HepG2 (cell line): Measurements from ENCODE around the gene RIC3. TPM values are rescaled to one million over a fixed set of nuclear protein-coding genes. Genes with fewer than 3 reads are reported as not detected.

Experiments used
- ATAC-seq: fragments of 200-7000 bp; cut with Tn5 transposase; 3 replicates; pipeline ENCODE4 v1.9.1; 2020; ENCODE audit warnings: mild to moderate bottlenecking, moderate library complexity
- BruUV-seq: library from RNA; stranded (reverse); fragments of 400-500 nt; replicated peaks from 2 replicates; lab custom pipeline; 2021; lab: Mats Ljungman, UMichigan
- CTCF ChIA-PET: fragments of 300-600 bp; formaldehyde crosslinking; extraction: SDS; loops from one replicate; lab custom pipeline; 2021; ENCODE audit warnings: low total read pairs, inconsistent platforms, low intra/inter-chr PET ratio; lab: Yijun Ruan, JAX
- POLR2A ChIA-PET: fragments of 350-600 bp; sonication (Branson Sonifier 250); formaldehyde crosslinking; loops from one replicate; lab custom pipeline; 2020; ENCODE audit warnings: antibody characterized with exemption, inconsistent platforms; lab: Yijun Ruan, JAX
- DNase-seq: peaks from one replicate; pipeline ENCODE4 v3.0.0-alpha.2; 2015; ENCODE audit warnings: low spot score
- FAIRE-seq: peaks from 3 replicates; lab custom pipeline; 2011; peaks lifted over from hg19 to GRCh38; lab: Jason Lieb, UNC
- H2AFZ ChIP-seq: one replicate; pipeline ENCODE4 v1.6.1; 2011; ENCODE audit warnings: low read length, inconsistent platforms
- H3K27ac ChIP-seq: fragments of 300-600 bp; 3 replicates; pipeline ENCODE4 v1.8.0; 2011; ENCODE audit warnings: mixed run types, mild to moderate bottlenecking, mixed read lengths, low read length, inconsistent platforms; ENCODE audit not compliant: insufficient read depth; ENCODE audit errors: extremely low read length
- H3K27me3 ChIP-seq, 2 experiments: fragments of 200-600 bp in 1 of 2; 2 replicates in 1 of 2; 3 replicates in 1 of 2; pipeline versions ENCODE4 v1.6.0 to v1.8.0; 2011; ENCODE audit warnings: low read length in 2 of 2, mild to moderate bottlenecking in 2 of 2, moderate library complexity in 2 of 2, inconsistent platforms in 1 of 2; ENCODE audit not compliant: insufficient read depth in 2 of 2, control insufficient read depth in 1 of 2
- H3K36me3 ChIP-seq, 2 experiments: fragments of 200-600 bp in 1 of 2; replicated peaks in 1 of 2; 2 replicates in 1 of 2; 3 replicates in 1 of 2; pipeline versions ENCODE4 v1.5.1 to v1.8.0; 2011; ENCODE audit warnings: low read length in 2 of 2, inconsistent platforms in 1 of 2; ENCODE audit not compliant: insufficient read depth in 2 of 2, control insufficient read depth in 1 of 2
- H3K4me1 ChIP-seq: 2 replicates; pipeline ENCODE4 v1.5.1; 2012; ENCODE audit warnings: low read length, inconsistent platforms; ENCODE audit not compliant: insufficient read depth
- H3K4me2 ChIP-seq: 2 replicates; pipeline ENCODE4 v1.6.0; 2011; ENCODE audit warnings: low read depth, low read length, inconsistent platforms
- H3K4me3 ChIP-seq, 3 experiments: fragments of 200-600 bp in 1 of 3; sonication (generic), shearing (Covaris generic) in 1 of 3; replicated peaks in 1 of 3; 2 replicates each; pipeline ENCODE4 v1.5.1; 2011 to 2016; ENCODE audit warnings: low read length in 3 of 3, inconsistent platforms in 2 of 3, low read depth in 2 of 3, mild to moderate bottlenecking in 2 of 3, control low read depth in 1 of 3, mixed read lengths in 1 of 3; ENCODE audit not compliant: insufficient read depth in 1 of 3
- H3K79me2 ChIP-seq: one replicate; pipeline ENCODE4 v1.6.1; 2011; ENCODE audit warnings: low read length, inconsistent platforms; ENCODE audit not compliant: insufficient read depth
- H3K9ac ChIP-seq: 2 replicates; pipeline ENCODE4 v1.6.0; 2011; ENCODE audit warnings: mild to moderate bottlenecking, low read depth, low read length, inconsistent platforms; ENCODE audit not compliant: insufficient read depth
- H3K9me3 ChIP-seq: 2 replicates; pipeline ENCODE4 v1.5.1; 2012; ENCODE audit warnings: mild to moderate bottlenecking, low read length
- H4K20me1 ChIP-seq: 2 replicates; pipeline ENCODE4 v1.6.0; 2011; ENCODE audit warnings: inconsistent platforms, mild to moderate bottlenecking, low read length, moderate library complexity; ENCODE audit not compliant: insufficient read depth
- EEA1 ChIP-seq: sonication (generic); formaldehyde crosslinking; IDR thresholded peaks from 2 replicates; pipeline ENCODE4 v1.5.1; 2020; ENCODE audit warnings: mild to moderate bottlenecking, missing genetic modification reagents, borderline replicate concordance
- RAD21 ChIP-seq: fragments of 450-650 bp; formaldehyde crosslinking; IDR thresholded peaks from 2 replicates; pipeline ENCODE4 v1.5.0; 2020; ENCODE audit warnings: mild to moderate bottlenecking
- SMC3 ChIP-seq: IDR thresholded peaks from 2 replicates; pipeline ENCODE4 v1.6.1; 2011; ENCODE audit warnings: low read length, improper control_type of control experiment
- XRCC5 ChIP-seq: fragments of 200-400 bp; formaldehyde crosslinking; optimal IDR thresholded peaks from 2 replicates; pipeline ENCODE3; 2017; ENCODE audit warnings: mild to moderate bottlenecking, low read length
- ZBTB40 ChIP-seq, 2 experiments: fragments of 450-650 bp in 1 of 2; sonication (generic) in 1 of 2; formaldehyde crosslinking in 1 of 2; IDR thresholded peaks; 2 replicates each; pipeline versions ENCODE4 v1.6.1 to v1.8.0; 2016 to 2022; ENCODE audit warnings: antibody characterized with exemption in 1 of 2, mild to moderate bottlenecking in 1 of 2, missing genetic modification reagents in 1 of 2
- ZFY ChIP-seq: sonication (generic); formaldehyde crosslinking; IDR thresholded peaks from 2 replicates; pipeline ENCODE4 v1.4.0; 2020; ENCODE audit warnings: missing genetic modification reagents
- ZMYM4 ChIP-seq: sonication (generic); formaldehyde crosslinking; IDR thresholded peaks from 2 replicates; pipeline ENCODE4 v1.8.1; 2023; ENCODE audit warnings: mild to moderate bottlenecking, missing genetic modification reagents
- ZNF331 ChIP-seq: sonication (generic); formaldehyde crosslinking; IDR thresholded peaks from 2 replicates; pipeline ENCODE4 v1.4.0; 2020; ENCODE audit warnings: missing genetic modification reagents
- ZNF44 ChIP-seq: sonication (generic); formaldehyde crosslinking; IDR thresholded peaks from 2 replicates; pipeline ENCODE4 v1.5.1; 2020; ENCODE audit warnings: mild to moderate bottlenecking, missing genetic modification reagents
- ZNF512B ChIP-seq: sonication (generic); formaldehyde crosslinking; IDR thresholded peaks from 2 replicates; pipeline ENCODE4 v1.5.1; 2020; ENCODE audit warnings: missing genetic modification reagents, mild to moderate bottlenecking, borderline replicate concordance
- ZSCAN29 ChIP-seq: sonication (generic); formaldehyde crosslinking; conservative IDR thresholded peaks from 2 replicates; pipeline ENCODE4 v1.4.0; 2020; ENCODE audit warnings: mild to moderate bottlenecking, missing genetic modification reagents
- WGBS: methylation state at CpG from one replicate; pipeline ENCODE4 v1.1.6; 2017; ENCODE audit warnings: low lambda C conversion rate; 5-methylcytosine and 5-hydroxymethylcytosine counted together
- in situ Hi-C: cut with HindIII; loops from 2 replicates; pipeline ENCODE4 v1.10.0; 2017; ENCODE audit warnings: low pct_unique_long_range_greater_than_20kb; ENCODE audit not compliant: extremely low pct_ligation_motif_present
- intact Hi-C: fragments of 100-400 bp; cut with micrococcal nuclease; formaldehyde crosslinking; loops from one replicate; pipeline ENCODE4 v1.10.0; 2022; ENCODE audit not compliant: unreplicated experiment
- polyA plus RNA-seq, 8 experiments: library from polyadenylated mRNA; depleted of rRNA in 3 of 8; stranded (reverse) in 7 of 8; unstranded in 1 of 8; fragments of >200 nt; fragmentation: Illumina TruSeq in 4 of 8; extraction: Trizol in 4 of 8; gene quantifications; 2 replicates each; pipeline versions ENCODE4 v1.2.1 to v1.2.3, GENCODE V29; 2011 to 2016; ENCODE audit warnings: low read depth in 4 of 8, missing spikeins in 1 of 8, mixed read lengths in 1 of 8; ENCODE audit not compliant: insufficient read depth in 1 of 8
- total RNA-seq, 5 experiments: library from RNA; depleted of rRNA; stranded (reverse); fragments of >200 nt; fragmentation: Illumina TruSeq; extraction: Trizol; gene quantifications; 2 replicates each; pipeline ENCODE4 v1.2.3, GENCODE V29; 2016; ENCODE audit warnings: low read depth in 1 of 5

RIC3 gene
- total and polyA plus RNA-seq, 2 of the 13 experiments (the other 11 are each of a cell fraction or from before 2014, with no cell fraction given) = not detected

- H3K36me3 ChIP-seq = peaks cover 0 to 3% of the 10 kb centered on the region in 2 experiments; a peak in 2 of 5 replicates
- H3K9me3 ChIP-seq = no peaks in the 10 kb centered on the region
- H3K4me2 ChIP-seq = no peak overlapping the region
- peak; percentile 36 for FAIRE-seq
- no peaks in the 10 kb centered on the region for H3K27me3 ChIP-seq
- ChIA-PET POLR2A (no interaction called here), CTCF (interaction anchor here (0.6 to 2.6 kb wide), 5 partner anchors 33 to 87 kb away, joined by 3 to 20 read pairs (median 3); no protein-coding TSS in a partner anchor)
- H4K20me1 ChIP-seq = no peaks in the 10 kb centered on the region
- H3K4me3 ChIP-seq = no peak overlapping the region
- peak; percentile 84 for ATAC-seq
- no peak overlapping the region for H3K9ac ChIP-seq
- H3K79me2 ChIP-seq = no peaks in the 10 kb centered on the region
- in situ Hi-C loops = loop anchor here (10.0 kb wide), 1 partner anchor 88 kb away; no protein-coding TSS in a partner anchor
- H2AFZ ChIP-seq = no peak overlapping the region
- no peak overlapping the region for H3K27ac ChIP-seq
- no TSS peak for BruUV-seq
- no peaks in the 10 kb centered on the region for H3K4me1 ChIP-seq
- intact Hi-C loops = loop anchor here (1.0 to 10.0 kb wide), 3 partner anchors 60 to 198 kb away; no protein-coding TSS in a partner anchor
- WGBS = 83% methylated on average over 11 of the region's 11 CpGs
- DNase-seq = peak; percentile 58
- TF ChIP-seq ZFY (peak; percentile 32; the same call in 1 of the 2 replicates), ZBTB40 (IDR thresholded peaks at IDR 0.05) (no peak), ZBTB40 (CRISPR knock-in tag; IDR thresholded peaks at IDR 0.05) (no peak), EEA1 (CRISPR knock-in tag) (no peak), ZNF512B (no peak), XRCC5 (peak; percentile 65), ZSCAN29 (no peak), RAD21 (peak; percentile 37; the same call in 1 of the 2 replicates), ZNF331 (CRISPR knock-in tag) (no peak), SMC3 (peak; percentile 30; the same call in 1 of the 2 replicates), ZMYM4 (CRISPR knock-in tag) (0 out of 2 replicates have a peak, but pooled peaks have one; percentile 28), ZNF44 (CRISPR knock-in tag) (no peak)
These were observed 76.0 kb downstream of the RIC3 start for GRCh38 chr11:8092587-8093424.
